ENCODE data around the gene KIF5A.

Gene KIF5A

GRCh38 chr12:57545809-57546437, 3.9 kb upstream of the KIF5A start:
- peak overlapping the region; percentile 88 for H3K27ac ChIP-seq
- TF ChIP-seq ZFX (IDR thresholded peaks at IDR 0.05) (no peak), CTCF (conservative IDR thresholded peaks at IDR 0.05) (no peak)

GRCh38 chr12:57546438-57547287, 3.2 kb upstream of the KIF5A start, which contains the start of gene DCTN2:
DCTN2 (minus strand) TSS chr12:57547192; CDS start chr12:57547063, 129 bp downstream.
- H3K27ac ChIP-seq, result peak within 1 kb of the TSS; percentile 88
- peak; percentile 68 for TF ChIP-seq ZFX (IDR thresholded peaks at IDR 0.05)
- TF ChIP-seq CTCF (conservative IDR thresholded peaks at IDR 0.05), result no peak; the same call in 1 of the 2 replicates

- H3K27ac ChIP-seq, result peak overlapping the region; percentile 88
- TF ChIP-seq ZFX (IDR thresholded peaks at IDR 0.05) (no peak), CTCF (conservative IDR thresholded peaks at IDR 0.05) (no peak)
Measured at GRCh38 chr12:57547288-57548012, 2.4 kb upstream of the KIF5A start.

GRCh38 chr12:57548013-57548315, 1.9 kb upstream of the KIF5A start:
- H3K27ac ChIP-seq, result no peak overlapping the region
- TF ChIP-seq ZFX (IDR thresholded peaks at IDR 0.05) (no peak), CTCF (conservative IDR thresholded peaks at IDR 0.05) (no peak)

- H3K27ac ChIP-seq, result no peak overlapping the region
- TF ChIP-seq CTCF (conservative IDR thresholded peaks at IDR 0.05) (no peak), ZFX (IDR thresholded peaks at IDR 0.05) (no peak)
Measured at GRCh38 chr12:57548488-57548887, 1.4 kb upstream of the KIF5A start.

GRCh38 chr12:57549203-57549908, 488 bp upstream of the KIF5A start:
- TF ChIP-seq ZFX (IDR thresholded peaks at IDR 0.05), result no peak
- no peak for TF ChIP-seq CTCF (conservative IDR thresholded peaks at IDR 0.05)
- H3K27ac ChIP-seq, result no peak overlapping the region

Measured in C4-2B (cell line).